ENCODE results near the gene KRTAP10-8.
"Not testable (repeated sequence)": the region's sequence is repeated elsewhere in the genome, so short reads cannot be mapped to it uniquely, and the experiment has no call there.

The KRTAP10-8 gene

DNA sequence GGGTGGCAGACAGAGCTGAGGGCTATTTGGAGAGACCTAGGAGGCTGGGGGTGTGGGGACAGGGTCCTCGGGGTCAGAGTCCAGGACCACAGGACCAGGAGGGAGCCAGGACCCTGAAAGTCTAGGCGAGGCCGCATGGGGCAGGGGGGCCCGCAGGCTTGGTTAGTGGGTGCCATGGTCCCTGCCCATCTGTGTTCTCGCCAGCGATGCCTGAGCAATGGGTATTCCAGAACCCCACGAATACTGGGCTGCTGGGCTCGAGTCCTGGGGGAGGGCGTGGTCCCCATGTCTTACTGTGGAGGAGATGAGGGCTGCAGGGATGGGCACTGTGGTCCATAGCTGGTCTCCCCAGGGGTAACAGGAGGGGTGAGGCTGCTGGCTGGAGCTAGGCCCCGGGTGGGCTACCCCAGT is 21.6 kb upstream of the KRTAP10-8 start:
- TF ChIP-seq ZFP30 (CRISPR knock-in tag; IDR thresholded peaks at IDR 0.05) (no peak), SNAI2 (CRISPR knock-in tag; IDR thresholded peaks at IDR 0.05) (no peak)
- ATAC-seq = no peak

DNA sequence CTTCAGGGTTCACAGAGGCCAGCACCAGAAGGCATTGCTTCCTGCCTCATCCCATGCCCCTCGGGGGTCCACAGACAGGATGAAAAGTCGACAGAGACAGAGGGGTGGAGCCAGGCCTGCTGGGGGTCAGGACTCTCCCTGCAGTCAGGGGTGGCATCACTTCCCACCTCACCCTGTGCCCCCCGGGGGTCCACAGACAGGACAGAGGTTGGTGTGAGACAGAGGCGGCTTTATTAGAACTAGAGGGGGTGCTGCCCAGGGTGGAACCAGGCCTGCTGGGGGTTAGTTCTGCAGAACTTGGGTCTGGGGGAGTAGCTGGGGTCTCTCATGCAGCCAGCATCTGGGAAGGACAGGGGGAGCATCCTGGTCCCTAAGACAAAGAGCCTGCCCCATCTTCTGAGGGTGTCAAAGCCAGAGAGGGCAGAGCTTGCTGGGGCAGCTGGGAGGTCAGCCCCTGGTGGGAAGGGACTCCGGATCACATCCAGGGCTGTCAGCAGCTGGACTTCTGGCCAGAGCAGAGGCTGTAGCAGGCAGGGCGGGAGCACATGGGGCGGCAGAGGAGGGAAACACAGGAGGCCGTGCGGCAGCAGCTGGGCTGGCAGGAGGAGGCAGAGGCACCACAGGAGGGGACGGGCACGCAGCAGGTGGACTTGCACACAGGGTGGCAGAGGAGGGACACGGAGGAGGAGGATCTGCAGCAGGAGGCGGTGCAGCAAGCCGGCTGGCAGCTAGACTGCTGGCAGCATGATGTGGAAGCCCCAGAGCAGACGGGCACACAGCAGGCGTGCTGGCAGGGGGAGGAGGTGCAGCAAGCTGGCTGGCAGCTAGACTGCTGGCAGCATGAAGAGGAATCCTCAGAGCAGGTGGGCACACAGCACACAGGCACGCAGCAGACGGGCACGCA is 20.7 kb upstream of the KRTAP10-8 start:
- ATAC-seq = not testable (repeated sequence)

DNA sequence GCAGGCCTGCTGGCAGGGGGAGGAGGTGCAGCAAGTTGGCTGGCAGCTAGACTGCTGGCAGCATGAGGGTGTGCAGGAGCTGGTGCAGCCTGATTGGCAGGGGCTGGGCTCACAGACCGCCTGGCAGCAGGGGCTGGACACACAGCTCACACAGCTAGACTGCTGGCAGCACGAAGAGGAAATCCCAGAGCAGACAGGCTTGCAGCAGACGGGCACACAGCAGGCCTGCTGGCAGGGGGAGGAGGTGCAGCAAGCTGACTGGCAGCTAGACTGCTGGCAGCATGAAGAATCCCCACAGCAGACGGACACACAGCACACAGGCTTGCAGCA is 20.1 kb upstream of the KRTAP10-8 start:
- ATAC-seq = not testable (repeated sequence)

DNA sequence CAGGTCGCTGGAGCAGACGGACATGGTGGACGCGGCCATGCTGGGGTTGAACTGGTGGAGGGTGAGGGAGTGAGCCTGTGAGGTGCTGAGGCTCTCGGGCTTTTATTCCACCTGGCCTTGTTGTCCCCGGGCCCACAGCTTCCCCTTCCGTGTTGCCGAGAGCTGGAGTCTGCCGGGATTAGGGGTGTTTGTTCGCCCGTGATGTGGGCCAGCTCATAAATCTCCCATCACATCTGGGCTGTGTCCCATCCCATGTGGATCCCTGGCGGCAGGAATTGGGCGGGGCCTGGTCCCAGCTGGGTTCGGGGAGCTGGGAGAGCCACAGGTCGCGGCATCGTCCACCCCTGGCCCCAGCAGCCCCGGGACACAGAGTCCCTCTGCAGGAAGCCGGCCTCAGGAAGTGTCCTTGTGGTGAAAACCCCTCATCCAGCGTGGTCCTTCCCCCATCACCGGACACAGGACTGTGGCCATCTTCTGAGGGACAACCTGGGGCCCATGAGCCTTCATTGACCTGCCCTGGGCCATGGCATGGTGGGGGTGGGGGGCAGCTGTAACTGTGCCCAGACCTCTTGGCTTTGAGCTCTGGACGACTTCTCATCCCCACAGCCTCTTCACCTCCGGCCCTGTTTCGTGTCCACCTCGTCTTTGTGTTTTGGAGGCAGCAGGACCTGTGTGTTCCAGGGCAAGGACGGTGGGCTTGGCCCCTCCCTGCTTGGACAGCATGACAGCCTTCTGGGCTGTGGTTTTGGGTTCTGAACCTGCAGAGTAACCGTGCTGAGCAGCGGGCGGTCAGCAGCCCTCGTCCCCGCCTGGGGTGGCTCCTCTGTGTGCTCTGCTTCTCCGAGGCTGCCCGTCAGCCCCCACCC is 19.2 kb upstream of the KRTAP10-8 start, which contains the start of gene KRTAP10-6:
KRTAP10-6 (minus strand) TSS at position 60 of the 866 bp plus-strand sequence; CDS start at position 39, 21 bp downstream.
- no peak for ATAC-seq
- TF ChIP-seq, protein P1, sequence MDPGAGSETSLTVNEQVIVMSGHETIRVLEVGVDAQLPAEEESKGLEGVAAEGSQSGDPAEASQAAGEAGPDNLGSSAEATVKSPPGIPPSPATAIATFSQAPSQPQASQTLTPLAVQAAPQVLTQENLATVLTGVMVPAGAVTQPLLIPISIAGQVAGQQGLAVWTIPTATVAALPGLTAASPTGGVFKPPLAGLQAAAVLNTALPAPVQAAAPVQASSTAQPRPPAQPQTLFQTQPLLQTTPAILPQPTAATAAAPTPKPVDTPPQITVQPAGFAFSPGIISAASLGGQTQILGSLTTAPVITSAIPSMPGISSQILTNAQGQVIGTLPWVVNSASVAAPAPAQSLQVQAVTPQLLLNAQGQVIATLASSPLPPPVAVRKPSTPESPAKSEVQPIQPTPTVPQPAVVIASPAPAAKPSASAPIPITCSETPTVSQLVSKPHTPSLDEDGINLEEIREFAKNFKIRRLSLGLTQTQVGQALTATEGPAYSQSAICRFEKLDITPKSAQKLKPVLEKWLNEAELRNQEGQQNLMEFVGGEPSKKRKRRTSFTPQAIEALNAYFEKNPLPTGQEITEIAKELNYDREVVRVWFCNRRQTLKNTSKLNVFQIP (CRISPR knock-in tag; IDR thresholded peaks at IDR 0.05; ENCODE audit: borderline replicate concordance, low read depth) = no peak
- TF ChIP-seq GLIS3 (CRISPR knock-in tag; IDR thresholded peaks at IDR 0.05) (no peak), SNAI2 (CRISPR knock-in tag; IDR thresholded peaks at IDR 0.05) (no peak), BACH2 (CRISPR knock-in tag; IDR thresholded peaks at IDR 0.05; ENCODE audit: borderline replicate concordance) (no peak), ZNF70 (CRISPR knock-in tag; IDR thresholded peaks at IDR 0.05) (no peak), ARNTL (CRISPR knock-in tag; IDR thresholded peaks at IDR 0.05; ENCODE audit: borderline replicate concordance, low read depth) (no peak), CSDC2 (CRISPR knock-in tag; IDR thresholded peaks at IDR 0.05) (no peak), RARB (CRISPR knock-in tag; IDR thresholded peaks at IDR 0.05) (no peak), ZFP30 (CRISPR knock-in tag; IDR thresholded peaks at IDR 0.05) (no peak), ZNF565 (CRISPR knock-in tag; conservative IDR thresholded peaks at IDR 0.05; ENCODE audit: low read depth) (no peak), TCF4 (CRISPR knock-in tag; IDR thresholded peaks at IDR 0.05; ENCODE audit: borderline replicate concordance) (no peak)
- TF ChIP-seq, protein P2, sequence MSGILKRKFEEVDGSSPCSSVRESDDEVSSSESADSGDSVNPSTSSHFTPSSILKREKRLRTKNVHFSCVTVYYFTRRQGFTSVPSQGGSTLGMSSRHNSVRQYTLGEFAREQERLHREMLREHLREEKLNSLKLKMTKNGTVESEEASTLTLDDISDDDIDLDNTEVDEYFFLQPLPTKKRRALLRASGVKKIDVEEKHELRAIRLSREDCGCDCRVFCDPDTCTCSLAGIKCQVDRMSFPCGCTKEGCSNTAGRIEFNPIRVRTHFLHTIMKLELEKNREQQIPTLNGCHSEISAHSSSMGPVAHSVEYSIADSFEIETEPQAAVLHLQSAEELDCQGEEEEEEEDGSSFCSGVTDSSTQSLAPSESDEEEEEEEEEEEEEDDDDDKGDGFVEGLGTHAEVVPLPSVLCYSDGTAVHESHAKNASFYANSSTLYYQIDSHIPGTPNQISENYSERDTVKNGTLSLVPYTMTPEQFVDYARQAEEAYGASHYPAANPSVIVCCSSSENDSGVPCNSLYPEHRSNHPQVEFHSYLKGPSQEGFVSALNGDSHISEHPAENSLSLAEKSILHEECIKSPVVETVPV (CRISPR knock-in tag; IDR thresholded peaks at IDR 0.05) = no peak
- TF ChIP-seq, protein P3, sequence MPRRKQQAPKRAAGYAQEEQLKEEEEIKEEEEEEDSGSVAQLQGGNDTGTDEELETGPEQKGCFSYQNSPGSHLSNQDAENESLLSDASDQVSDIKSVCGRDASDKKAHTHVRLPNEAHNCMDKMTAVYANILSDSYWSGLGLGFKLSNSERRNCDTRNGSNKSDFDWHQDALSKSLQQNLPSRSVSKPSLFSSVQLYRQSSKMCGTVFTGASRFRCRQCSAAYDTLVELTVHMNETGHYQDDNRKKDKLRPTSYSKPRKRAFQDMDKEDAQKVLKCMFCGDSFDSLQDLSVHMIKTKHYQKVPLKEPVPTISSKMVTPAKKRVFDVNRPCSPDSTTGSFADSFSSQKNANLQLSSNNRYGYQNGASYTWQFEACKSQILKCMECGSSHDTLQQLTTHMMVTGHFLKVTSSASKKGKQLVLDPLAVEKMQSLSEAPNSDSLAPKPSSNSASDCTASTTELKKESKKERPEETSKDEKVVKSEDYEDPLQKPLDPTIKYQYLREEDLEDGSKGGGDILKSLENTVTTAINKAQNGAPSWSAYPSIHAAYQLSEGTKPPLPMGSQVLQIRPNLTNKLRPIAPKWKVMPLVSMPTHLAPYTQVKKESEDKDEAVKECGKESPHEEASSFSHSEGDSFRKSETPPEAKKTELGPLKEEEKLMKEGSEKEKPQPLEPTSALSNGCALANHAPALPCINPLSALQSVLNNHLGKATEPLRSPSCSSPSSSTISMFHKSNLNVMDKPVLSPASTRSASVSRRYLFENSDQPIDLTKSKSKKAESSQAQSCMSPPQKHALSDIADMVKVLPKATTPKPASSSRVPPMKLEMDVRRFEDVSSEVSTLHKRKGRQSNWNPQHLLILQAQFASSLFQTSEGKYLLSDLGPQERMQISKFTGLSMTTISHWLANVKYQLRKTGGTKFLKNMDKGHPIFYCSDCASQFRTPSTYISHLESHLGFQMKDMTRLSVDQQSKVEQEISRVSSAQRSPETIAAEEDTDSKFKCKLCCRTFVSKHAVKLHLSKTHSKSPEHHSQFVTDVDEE (CRISPR knock-in tag; IDR thresholded peaks at IDR 0.05) = no peak
- TF ChIP-seq, protein P4, sequence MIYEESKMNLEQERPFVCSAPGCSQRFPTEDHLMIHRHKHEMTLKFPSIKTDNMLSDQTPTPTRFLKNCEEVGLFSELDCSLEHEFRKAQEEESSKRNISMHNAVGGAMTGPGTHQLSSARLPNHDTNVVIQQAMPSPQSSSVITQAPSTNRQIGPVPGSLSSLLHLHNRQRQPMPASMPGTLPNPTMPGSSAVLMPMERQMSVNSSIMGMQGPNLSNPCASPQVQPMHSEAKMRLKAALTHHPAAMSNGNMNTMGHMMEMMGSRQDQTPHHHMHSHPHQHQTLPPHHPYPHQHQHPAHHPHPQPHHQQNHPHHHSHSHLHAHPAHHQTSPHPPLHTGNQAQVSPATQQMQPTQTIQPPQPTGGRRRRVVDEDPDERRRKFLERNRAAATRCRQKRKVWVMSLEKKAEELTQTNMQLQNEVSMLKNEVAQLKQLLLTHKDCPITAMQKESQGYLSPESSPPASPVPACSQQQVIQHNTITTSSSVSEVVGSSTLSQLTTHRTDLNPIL (CRISPR knock-in tag; IDR thresholded peaks at IDR 0.05; ENCODE audit: low read depth) = no peak

DNA sequence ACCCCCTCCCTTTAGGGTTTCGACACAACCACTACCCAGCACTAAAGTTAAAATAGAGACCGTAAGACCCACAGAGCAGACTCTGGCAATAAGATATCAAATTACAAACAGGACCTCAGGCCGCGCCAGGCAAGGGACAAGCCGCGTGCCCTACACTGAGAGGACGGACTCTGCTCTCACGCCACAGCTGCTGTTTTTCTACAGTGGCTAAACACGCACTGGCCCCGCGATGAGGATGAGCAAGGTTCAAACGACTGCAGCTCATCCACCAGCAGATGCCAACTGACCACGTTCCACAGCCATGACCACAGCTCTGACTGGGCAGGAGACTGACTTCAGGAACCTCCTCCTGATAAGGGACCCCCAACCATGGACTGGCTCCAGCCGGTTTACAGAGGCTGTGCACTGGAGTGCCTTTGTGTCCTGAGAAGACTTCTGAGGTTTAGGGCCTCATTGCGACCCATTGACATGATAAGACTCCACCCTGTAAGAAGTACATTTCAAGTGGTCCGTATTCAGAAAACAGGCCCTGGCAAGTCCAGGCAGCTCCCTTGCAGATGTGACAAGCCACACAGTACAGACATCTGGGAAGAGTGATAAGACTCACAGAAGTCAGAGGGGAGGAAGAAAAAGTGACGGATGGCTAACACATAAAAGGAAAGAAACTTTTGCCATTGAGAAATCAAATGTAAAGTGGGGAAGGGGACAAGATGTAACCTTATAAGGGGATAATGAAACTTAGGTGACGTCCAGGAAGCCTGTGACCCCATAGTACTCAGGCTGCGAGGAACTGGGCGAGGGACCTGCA is 18.1 kb upstream of the KRTAP10-8 start:
- no peak for ATAC-seq
- TF ChIP-seq ARNTL (CRISPR knock-in tag; IDR thresholded peaks at IDR 0.05; ENCODE audit: borderline replicate concordance, low read depth) = no peak
- no peak for TF ChIP-seq ISL1 (CRISPR knock-in tag; IDR thresholded peaks at IDR 0.05)
- TF ChIP-seq ZC3H10 (CRISPR knock-in tag; IDR thresholded peaks at IDR 0.05) = no peak
- TF ChIP-seq ZFP3 (CRISPR knock-in tag; IDR thresholded peaks at IDR 0.05) = no peak
- TF ChIP-seq RARB (CRISPR knock-in tag; IDR thresholded peaks at IDR 0.05) = no peak
- TF ChIP-seq TOX (CRISPR knock-in tag; IDR thresholded peaks at IDR 0.05; ENCODE audit: borderline replicate concordance) = no peak
- no peak for TF ChIP-seq BACH2 (CRISPR knock-in tag; IDR thresholded peaks at IDR 0.05; ENCODE audit: borderline replicate concordance)
- TF ChIP-seq, protein P5, sequence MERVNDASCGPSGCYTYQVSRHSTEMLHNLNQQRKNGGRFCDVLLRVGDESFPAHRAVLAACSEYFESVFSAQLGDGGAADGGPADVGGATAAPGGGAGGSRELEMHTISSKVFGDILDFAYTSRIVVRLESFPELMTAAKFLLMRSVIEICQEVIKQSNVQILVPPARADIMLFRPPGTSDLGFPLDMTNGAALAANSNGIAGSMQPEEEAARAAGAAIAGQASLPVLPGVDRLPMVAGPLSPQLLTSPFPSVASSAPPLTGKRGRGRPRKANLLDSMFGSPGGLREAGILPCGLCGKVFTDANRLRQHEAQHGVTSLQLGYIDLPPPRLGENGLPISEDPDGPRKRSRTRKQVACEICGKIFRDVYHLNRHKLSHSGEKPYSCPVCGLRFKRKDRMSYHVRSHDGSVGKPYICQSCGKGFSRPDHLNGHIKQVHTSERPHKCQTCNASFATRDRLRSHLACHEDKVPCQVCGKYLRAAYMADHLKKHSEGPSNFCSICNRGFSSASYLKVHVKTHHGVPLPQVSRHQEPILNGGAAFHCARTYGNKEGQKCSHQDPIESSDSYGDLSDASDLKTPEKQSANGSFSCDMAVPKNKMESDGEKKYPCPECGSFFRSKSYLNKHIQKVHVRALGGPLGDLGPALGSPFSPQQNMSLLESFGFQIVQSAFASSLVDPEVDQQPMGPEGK (CRISPR knock-in tag; IDR thresholded peaks at IDR 0.05; ENCODE audit: borderline replicate concordance) = no peak
- TF ChIP-seq TCF4 (CRISPR knock-in tag; IDR thresholded peaks at IDR 0.05; ENCODE audit: borderline replicate concordance) = no peak
- TF ChIP-seq, protein P1 (CRISPR knock-in tag; IDR thresholded peaks at IDR 0.05; ENCODE audit: borderline replicate concordance, low read depth) = no peak

Measured in SK-N-SH treated with all-trans-retinoic acid at 6 μM for 48 hours (cell line).